T-helper 1 cell treated with Interleukin-12 subunit alpha and Interleukin-12 subunit beta and Interleukin-4 antibody, amounts not matched to agents 30 μg/mL and 1 μg/mL, for 36 hours (primary cell): ENCODE measurements around the gene RIN1.

Source experiments
- H3K27ac Mint-ChIP-seq: one replicate; pipeline ENCODE4 v1.8.0; 2021; ENCODE audit warnings: mild to moderate bottlenecking, mixed read lengths
- H3K27me3 Mint-ChIP-seq: one replicate; pipeline ENCODE4 v1.8.0; 2021; ENCODE audit warnings: low read depth, mixed read lengths
- H3K36me3 Mint-ChIP-seq: one replicate; pipeline ENCODE4 v1.8.0; 2021; ENCODE audit warnings: low read depth, mixed read lengths
- H3K4me1 Mint-ChIP-seq: one replicate; pipeline ENCODE4 v1.8.0; 2021; ENCODE audit warnings: low read depth, mixed read lengths
- H3K4me3 Mint-ChIP-seq: one replicate; pipeline ENCODE4 v1.8.0; 2021; ENCODE audit warnings: mild to moderate bottlenecking, moderate library complexity, mixed read lengths
- H3K9me3 Mint-ChIP-seq: one replicate; pipeline ENCODE4 v1.8.0; 2021; ENCODE audit warnings: mixed read lengths

RIN1 gene

GRCh38 chr11:66333220-66333877 lies 2.9 kb downstream of the RIN1 start:
- no peak overlapping the region for H3K4me3 Mint-ChIP-seq
- no peaks in the 10 kb centered on the region for H3K27me3 Mint-ChIP-seq

GRCh38 chr11:66332371-66333219 lies 3.6 kb downstream of the RIN1 start:
- no peaks in the 10 kb centered on the region for H3K27me3 Mint-ChIP-seq
- no peaks in the 10 kb centered on the region for H3K9me3 Mint-ChIP-seq
- peaks cover 21% of the 10 kb centered on the region for H3K4me1 Mint-ChIP-seq
- H3K36me3 Mint-ChIP-seq, result peaks cover 4% of the 10 kb centered on the region
- H3K4me3 Mint-ChIP-seq, result no peak overlapping the region
- no peak overlapping the region for H3K27ac Mint-ChIP-seq

More at GRCh38 chr11:66333220-66333877, 2.9 kb downstream of the RIN1 start:
- no peaks in the 10 kb centered on the region for H3K9me3 Mint-ChIP-seq
- H3K36me3 Mint-ChIP-seq, result peaks cover 4% of the 10 kb centered on the region
- H3K4me1 Mint-ChIP-seq, result peaks cover 15% of the 10 kb centered on the region
- H3K27ac Mint-ChIP-seq, result no peak overlapping the region

GRCh38 chr11:66331542-66332370 lies 4.5 kb downstream of the RIN1 start:
- H3K27me3 Mint-ChIP-seq, result no peaks in the 10 kb centered on the region
- peaks cover 23% of the 10 kb centered on the region for H3K4me1 Mint-ChIP-seq
- H3K36me3 Mint-ChIP-seq, result no peaks in the 10 kb centered on the region
- no peak overlapping the region for H3K27ac Mint-ChIP-seq
- no peaks in the 10 kb centered on the region for H3K9me3 Mint-ChIP-seq
- H3K4me3 Mint-ChIP-seq, result no peak overlapping the region

- no peak overlapping the region for H3K27ac Mint-ChIP-seq
- H3K9me3 Mint-ChIP-seq, result no peaks in the 10 kb centered on the region
- H3K4me3 Mint-ChIP-seq, result no peak overlapping the region
- H3K4me1 Mint-ChIP-seq, result peaks cover 20% of the 10 kb centered on the region
- H3K27me3 Mint-ChIP-seq, result no peaks in the 10 kb centered on the region
- no peaks in the 10 kb centered on the region for H3K36me3 Mint-ChIP-seq
Observed at GRCh38 chr11:66330931-66331330, 5.3 kb downstream of the RIN1 start.

- Mint-ChIP-seq H3K9me3 (no peaks in the 10 kb centered on the region), H3K27me3 (no peaks in the 10 kb centered on the region), H3K36me3 (no peaks in the 10 kb centered on the region), H3K4me3 (no peak overlapping the region), H3K27ac (no peak overlapping the region), H3K4me1 (peaks cover 25% of the 10 kb centered on the region)
Observed at GRCh38 chr11:66329165-66329673, 7.0 kb downstream of the RIN1 start.

GRCh38 chr11:66328302-66329144 lies 7.7 kb downstream of the RIN1 start:
- H3K36me3 Mint-ChIP-seq, result no peaks in the 10 kb centered on the region
- no peaks in the 10 kb centered on the region for H3K9me3 Mint-ChIP-seq
- no peaks in the 10 kb centered on the region for H3K27me3 Mint-ChIP-seq
- H3K27ac Mint-ChIP-seq, result peak overlapping the region; percentile 83
- no peak overlapping the region for H3K4me3 Mint-ChIP-seq
- H3K4me1 Mint-ChIP-seq, result peaks cover 25% of the 10 kb centered on the region

GRCh38 chr11:66328031-66328301 lies 8.3 kb downstream of the RIN1 start:
- H3K36me3 Mint-ChIP-seq, result no peaks in the 10 kb centered on the region
- H3K4me1 Mint-ChIP-seq, result peaks cover 25% of the 10 kb centered on the region
- H3K27ac Mint-ChIP-seq, result peak overlapping the region; percentile 83

GRCh38 chr11:66327171-66328030 lies 8.8 kb downstream of the RIN1 start:
- Mint-ChIP-seq H3K4me1 (peaks cover 26% of the 10 kb centered on the region), H3K4me3 (peak overlapping the region; percentile 58), H3K27ac (peak overlapping the region; percentile 83), H3K36me3 (no peaks in the 10 kb centered on the region), H3K9me3 (no peaks in the 10 kb centered on the region), H3K27me3 (no peaks in the 10 kb centered on the region)

More at GRCh38 chr11:66328031-66328301, 8.3 kb downstream of the RIN1 start:
- no peaks in the 10 kb centered on the region for H3K27me3 Mint-ChIP-seq
- no peak overlapping the region for H3K4me3 Mint-ChIP-seq
- H3K9me3 Mint-ChIP-seq, result no peaks in the 10 kb centered on the region

- H3K9me3 Mint-ChIP-seq, result no peaks in the 10 kb centered on the region
- H3K36me3 Mint-ChIP-seq, result no peaks in the 10 kb centered on the region
- H3K27ac Mint-ChIP-seq, result peak overlapping the region; percentile 86
- peaks cover 28% of the 10 kb centered on the region for H3K4me1 Mint-ChIP-seq
- H3K27me3 Mint-ChIP-seq, result no peaks in the 10 kb centered on the region
- H3K4me3 Mint-ChIP-seq, result no peak overlapping the region
Observed at GRCh38 chr11:66326261-66327111, 9.7 kb downstream of the RIN1 start.

- H3K9me3 Mint-ChIP-seq, result no peaks in the 10 kb centered on the region
- no peak overlapping the region for H3K27ac Mint-ChIP-seq
- H3K27me3 Mint-ChIP-seq, result no peaks in the 10 kb centered on the region
- no peak overlapping the region for H3K4me3 Mint-ChIP-seq
- peaks cover 28% of the 10 kb centered on the region for H3K4me1 Mint-ChIP-seq
- H3K36me3 Mint-ChIP-seq, result peaks cover under 1% of the 10 kb centered on the region
Observed at GRCh38 chr11:66325263-66325671, 11.0 kb downstream of the RIN1 start.

GRCh38 chr11:66324664-66325063 lies 11.6 kb downstream of the RIN1 start:
- Mint-ChIP-seq H3K27ac (peak overlapping the region; percentile 13), H3K27me3 (no peaks in the 10 kb centered on the region), H3K9me3 (no peaks in the 10 kb centered on the region), H3K4me3 (no peak overlapping the region), H3K4me1 (peaks cover 28% of the 10 kb centered on the region), H3K36me3 (peaks cover 1% of the 10 kb centered on the region)

GRCh38 chr11:66323684-66324083 lies 12.6 kb downstream of the RIN1 start:
- H3K4me3 Mint-ChIP-seq, result no peak overlapping the region
- no peak overlapping the region for H3K27ac Mint-ChIP-seq
- H3K4me1 Mint-ChIP-seq, result peaks cover 33% of the 10 kb centered on the region
- no peaks in the 10 kb centered on the region for H3K9me3 Mint-ChIP-seq
- peaks cover 3% of the 10 kb centered on the region for H3K36me3 Mint-ChIP-seq
- peaks cover 2% of the 10 kb centered on the region for H3K27me3 Mint-ChIP-seq
